Measurements from ENCODE around the gene DOK4. TPM values are rescaled to one million over a fixed set of nuclear protein-coding genes. Genes with fewer than 3 reads are reported as not detected.

The DOK4 gene
- total and polyA plus RNA-seq, 2 donors (not counting 1 experiment from before 2014, with no cell fraction given): 1.6 to 2.5 TPM

- H3K9me3 ChIP-seq (ENCODE audit: control extremely low read depth in 1 of 3, control insufficient read depth in 2 of 3, insufficient read depth in 1 of 3, low read length in 2 of 3): peaks cover 0 to under 1% (median 0%) of the 10 kb centered on the region in 3 donors
- no peak overlapping the region for H3K4me3 Mint-ChIP-seq
- H3K27ac Mint-ChIP-seq: no peak overlapping the region
- H3K4me3 ChIP-seq (ENCODE audit: control extremely low read depth in 1 of 5, extremely low read depth in 1 of 5, insufficient read depth in 1 of 5, low read depth in 2 of 5, low read length in 4 of 5): no peak overlapping the region
- DNase-seq (no peak), ATAC-seq (ENCODE audit: low read depth) (no peak)
- H2AFZ ChIP-seq (ENCODE audit: insufficient read depth, low read depth, low read length, poor library complexity, severe bottlenecking): no peak overlapping the region
- intact Hi-C loops (cut with micrococcal nuclease): no loop called here
- no peaks in the 10 kb centered on the region for H3K27me3 ChIP-seq (replicated peaks in 1 of 4; ENCODE audit: control extremely low read depth in 1 of 4, control insufficient read depth in 3 of 4, insufficient read depth in 4 of 4, low read length in 3 of 4)
- peaks cover 21% of the 10 kb centered on the region for H3K4me1 Mint-ChIP-seq
- peaks cover 14 to 17% of the 10 kb centered on the region in 2 donors for H3K4me1 ChIP-seq (ENCODE audit: control insufficient read depth in 2 of 2, insufficient read depth in 2 of 2, low read length in 2 of 2)
- H3K9ac ChIP-seq (ENCODE audit: low read length): no peak overlapping the region
- H3K9me3 Mint-ChIP-seq (ENCODE audit: insufficient read depth): no peaks in the 10 kb centered on the region
- ChIA-PET CTCF (interaction anchor here (0.6 to 7.8 kb wide), 13 partner anchors 10 to 217 kb away, joined by 3 to 111 read pairs (median 14); partner anchors contain the start of genes ADGRG5 and CCDC102A), POLR2A (interaction anchor here (0.8 to 1.3 kb wide), 2 partner anchors 59 to 101 kb away, joined by 3 to 4 read pairs; no protein-coding TSS in a partner anchor)
- TF ChIP-seq, protein P1, sequence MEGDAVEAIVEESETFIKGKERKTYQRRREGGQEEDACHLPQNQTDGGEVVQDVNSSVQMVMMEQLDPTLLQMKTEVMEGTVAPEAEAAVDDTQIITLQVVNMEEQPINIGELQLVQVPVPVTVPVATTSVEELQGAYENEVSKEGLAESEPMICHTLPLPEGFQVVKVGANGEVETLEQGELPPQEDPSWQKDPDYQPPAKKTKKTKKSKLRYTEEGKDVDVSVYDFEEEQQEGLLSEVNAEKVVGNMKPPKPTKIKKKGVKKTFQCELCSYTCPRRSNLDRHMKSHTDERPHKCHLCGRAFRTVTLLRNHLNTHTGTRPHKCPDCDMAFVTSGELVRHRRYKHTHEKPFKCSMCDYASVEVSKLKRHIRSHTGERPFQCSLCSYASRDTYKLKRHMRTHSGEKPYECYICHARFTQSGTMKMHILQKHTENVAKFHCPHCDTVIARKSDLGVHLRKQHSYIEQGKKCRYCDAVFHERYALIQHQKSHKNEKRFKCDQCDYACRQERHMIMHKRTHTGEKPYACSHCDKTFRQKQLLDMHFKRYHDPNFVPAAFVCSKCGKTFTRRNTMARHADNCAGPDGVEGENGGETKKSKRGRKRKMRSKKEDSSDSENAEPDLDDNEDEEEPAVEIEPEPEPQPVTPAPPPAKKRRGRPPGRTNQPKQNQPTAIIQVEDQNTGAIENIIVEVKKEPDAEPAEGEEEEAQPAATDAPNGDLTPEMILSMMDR (IDR thresholded peaks at IDR 0.05): no peak
- no peak for TF ChIP-seq EZH2 (IDR thresholded peaks at IDR 0.05; ENCODE audit: borderline replicate concordance, insufficient read depth, low read depth, low read length, poor library complexity, severe bottlenecking)
- H3K4me2 ChIP-seq (replicated peaks; ENCODE audit: low read depth, low read length, poor library complexity, severe bottlenecking): no peak overlapping the region
- WGBS (ENCODE audit: insufficient coverage): 98% methylated on average over 28 of the region's 31 CpGs
- H3K36me3 ChIP-seq (replicated peaks in 1 of 2; ENCODE audit: control extremely low read depth in 1 of 2, control insufficient read depth in 1 of 2, extremely low read depth in 1 of 2, insufficient read depth in 2 of 2, low read length in 1 of 2): peaks cover 0 to 19% of the 10 kb centered on the region in 2 experiments
- H4K20me1 ChIP-seq (ENCODE audit: control insufficient read depth, insufficient read depth, low read length, poor library complexity, severe bottlenecking): no peaks in the 10 kb centered on the region
- H3K79me2 ChIP-seq (ENCODE audit: control insufficient read depth, insufficient read depth, low read length): peaks cover 13% of the 10 kb centered on the region
- H3K27me3 Mint-ChIP-seq: no peaks in the 10 kb centered on the region
- no peak overlapping the region for H3K27ac ChIP-seq (ENCODE audit: low read length in 2 of 2)
These were observed 31.4 kb upstream of the DOK4 start for GRCh38 chr16:57517397-57518367.

DNA sequence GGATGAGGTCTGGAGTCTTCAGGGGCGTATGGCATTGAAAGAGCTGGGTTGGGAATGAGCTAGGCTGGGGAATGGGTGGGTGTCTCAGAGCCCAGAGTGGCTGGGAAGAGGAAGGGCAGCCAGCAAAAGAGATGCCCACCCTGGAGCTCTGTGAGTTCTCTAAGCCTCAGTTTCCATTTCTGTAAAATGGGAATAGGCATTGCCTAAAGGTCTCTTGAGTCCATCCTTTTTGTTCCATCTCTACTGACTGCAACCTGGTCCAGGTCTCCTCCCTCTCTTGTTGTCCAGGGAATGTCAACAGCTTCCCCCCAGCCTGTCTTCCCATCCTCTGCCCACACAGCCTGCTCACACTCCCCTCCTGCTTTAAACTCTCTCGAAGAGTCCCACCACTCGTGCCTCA is 30.5 kb upstream of the DOK4 start:
- no peak overlapping the region for H3K27ac Mint-ChIP-seq
- no peak overlapping the region for H3K9ac ChIP-seq (ENCODE audit: low read length)
- H2AFZ ChIP-seq (ENCODE audit: insufficient read depth, low read depth, low read length, poor library complexity, severe bottlenecking): no peak overlapping the region
- H3K79me2 ChIP-seq (ENCODE audit: control insufficient read depth, insufficient read depth, low read length): peaks cover 8% of the 10 kb centered on the region
- H3K36me3 ChIP-seq (replicated peaks in 1 of 2; ENCODE audit: control extremely low read depth in 1 of 2, control insufficient read depth in 1 of 2, extremely low read depth in 1 of 2, insufficient read depth in 2 of 2, low read length in 1 of 2): peaks cover 0 to 19% of the 10 kb centered on the region in 2 experiments
- CTCF ChIA-PET: interaction anchor here (1.3 to 7.8 kb wide), 6 partner anchors 11 to 98 kb away, joined by 3 to 111 read pairs (median 53); partner anchors contain the start of genes ADGRG5 and CCDC102A
- intact Hi-C loops (cut with micrococcal nuclease): no loop called here
- TF ChIP-seq, protein P1 (IDR thresholded peaks at IDR 0.05): no peak
- no peak for TF ChIP-seq EZH2 (IDR thresholded peaks at IDR 0.05; ENCODE audit: borderline replicate concordance, insufficient read depth, low read depth, low read length, poor library complexity, severe bottlenecking)
- no peaks in the 10 kb centered on the region for H3K27me3 Mint-ChIP-seq
- DNase-seq: no peak
- H4K20me1 ChIP-seq (ENCODE audit: control insufficient read depth, insufficient read depth, low read length, poor library complexity, severe bottlenecking): no peaks in the 10 kb centered on the region
- no peak overlapping the region for H3K4me2 ChIP-seq (replicated peaks; ENCODE audit: low read depth, low read length, poor library complexity, severe bottlenecking)
- no peaks in the 10 kb centered on the region for H3K9me3 ChIP-seq (ENCODE audit: control extremely low read depth in 1 of 3, control insufficient read depth in 2 of 3, insufficient read depth in 1 of 3, low read length in 2 of 3)
- POLR2A ChIA-PET: no interaction called here
- peaks cover 7 to 8% of the 10 kb centered on the region in 2 donors for H3K4me1 ChIP-seq (ENCODE audit: control insufficient read depth in 2 of 2, insufficient read depth in 2 of 2, low read length in 2 of 2)
- H3K9me3 Mint-ChIP-seq (ENCODE audit: insufficient read depth): no peaks in the 10 kb centered on the region
- no peak overlapping the region for H3K4me3 ChIP-seq (ENCODE audit: control extremely low read depth in 1 of 5, extremely low read depth in 1 of 5, insufficient read depth in 1 of 5, low read depth in 2 of 5, low read length in 4 of 5)
- H3K27ac ChIP-seq (ENCODE audit: low read length in 2 of 2): no peak overlapping the region
- no peak for ATAC-seq (ENCODE audit: low read depth)
- peaks cover 11% of the 10 kb centered on the region for H3K4me1 Mint-ChIP-seq
- no peak overlapping the region for H3K4me3 Mint-ChIP-seq
- WGBS (ENCODE audit: insufficient coverage): 96% methylated on average over 3 of the region's 3 CpGs
- no peaks in the 10 kb centered on the region for H3K27me3 ChIP-seq (replicated peaks in 1 of 4; ENCODE audit: control extremely low read depth in 1 of 4, control insufficient read depth in 3 of 4, insufficient read depth in 4 of 4, low read length in 3 of 4)
